Measurements from ENCODE around the gene IFRD1.

DNA sequence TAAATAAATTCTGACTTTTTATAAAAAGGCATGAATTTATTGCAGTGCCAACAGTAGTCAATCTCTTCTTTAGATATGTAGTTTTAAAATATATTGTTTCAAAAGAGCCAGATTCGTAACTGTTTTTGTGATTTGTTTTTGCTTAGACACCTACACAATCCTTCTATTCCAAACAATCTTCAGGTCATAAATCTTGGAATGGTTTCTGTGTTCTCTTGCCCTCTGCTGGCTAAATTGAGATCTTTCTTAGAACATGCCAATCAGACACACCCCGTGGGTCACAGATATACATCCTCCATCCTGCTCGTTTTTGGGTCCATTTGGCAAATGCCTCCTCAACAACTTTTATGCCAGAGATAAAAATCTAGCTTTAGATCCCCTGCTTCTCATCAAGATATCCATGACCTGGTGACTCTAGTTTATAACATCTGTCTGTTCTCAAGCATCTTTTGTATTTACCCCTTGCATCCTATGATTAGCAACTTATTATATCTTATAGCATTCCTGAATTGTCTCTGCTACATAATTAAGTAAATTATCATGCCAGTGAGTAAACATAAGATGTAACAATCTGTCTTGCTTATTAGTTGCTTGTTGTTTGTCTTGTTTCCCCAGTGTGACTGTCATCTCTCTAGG, 35.3 kb upstream of the IFRD1 start:
- TF ChIP-seq, protein P1, sequence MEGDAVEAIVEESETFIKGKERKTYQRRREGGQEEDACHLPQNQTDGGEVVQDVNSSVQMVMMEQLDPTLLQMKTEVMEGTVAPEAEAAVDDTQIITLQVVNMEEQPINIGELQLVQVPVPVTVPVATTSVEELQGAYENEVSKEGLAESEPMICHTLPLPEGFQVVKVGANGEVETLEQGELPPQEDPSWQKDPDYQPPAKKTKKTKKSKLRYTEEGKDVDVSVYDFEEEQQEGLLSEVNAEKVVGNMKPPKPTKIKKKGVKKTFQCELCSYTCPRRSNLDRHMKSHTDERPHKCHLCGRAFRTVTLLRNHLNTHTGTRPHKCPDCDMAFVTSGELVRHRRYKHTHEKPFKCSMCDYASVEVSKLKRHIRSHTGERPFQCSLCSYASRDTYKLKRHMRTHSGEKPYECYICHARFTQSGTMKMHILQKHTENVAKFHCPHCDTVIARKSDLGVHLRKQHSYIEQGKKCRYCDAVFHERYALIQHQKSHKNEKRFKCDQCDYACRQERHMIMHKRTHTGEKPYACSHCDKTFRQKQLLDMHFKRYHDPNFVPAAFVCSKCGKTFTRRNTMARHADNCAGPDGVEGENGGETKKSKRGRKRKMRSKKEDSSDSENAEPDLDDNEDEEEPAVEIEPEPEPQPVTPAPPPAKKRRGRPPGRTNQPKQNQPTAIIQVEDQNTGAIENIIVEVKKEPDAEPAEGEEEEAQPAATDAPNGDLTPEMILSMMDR (conservative IDR thresholded peaks at IDR 0.05; ENCODE audit: low read length), result peak; percentile 85
- no peak for TF ChIP-seq EZH2phosphoT487 (IDR thresholded peaks at IDR 0.05; ENCODE audit: borderline replicate concordance)

Measured in Loucy (cell line).